BE2C (cell line): ENCODE measurements around the gene GPC4.

Experiments
- DNase-seq: peaks from one replicate; pipeline ENCODE4 v3.0.0-alpha.2; 2020
- H3K27me3 ChIP-seq: fragments of 250-450 bp; sonication (Bioruptor Pico); 2 replicates; pipeline ENCODE4 v1.5.1; 2020; ENCODE audit warnings: mild to moderate bottlenecking
- H3K36me3 ChIP-seq: fragments of 250-450 bp; sonication (Bioruptor Pico); 2 replicates; pipeline ENCODE4 v1.5.1; 2020; ENCODE audit warnings: mild to moderate bottlenecking
- H3K4me1 ChIP-seq: fragments of 250-450 bp; sonication (Bioruptor Pico); 2 replicates; pipeline ENCODE4 v1.5.1; 2020
- H3K4me3 ChIP-seq: 2 replicates; pipeline ENCODE4 v1.5.1; 2011; ENCODE audit warnings: low read depth, low read length
- H3K9me3 ChIP-seq: fragments of 250-450 bp; sonication (Bioruptor Pico); 2 replicates; pipeline ENCODE4 v1.5.1; 2020
- TF ChIP-seq, protein P1 (sequence below): IDR thresholded peaks from 2 replicates; pipeline ENCODE4 v1.5.1; 2012; ENCODE audit warnings: mild to moderate bottlenecking, low read depth, low read length

Gene GPC4

DNA sequence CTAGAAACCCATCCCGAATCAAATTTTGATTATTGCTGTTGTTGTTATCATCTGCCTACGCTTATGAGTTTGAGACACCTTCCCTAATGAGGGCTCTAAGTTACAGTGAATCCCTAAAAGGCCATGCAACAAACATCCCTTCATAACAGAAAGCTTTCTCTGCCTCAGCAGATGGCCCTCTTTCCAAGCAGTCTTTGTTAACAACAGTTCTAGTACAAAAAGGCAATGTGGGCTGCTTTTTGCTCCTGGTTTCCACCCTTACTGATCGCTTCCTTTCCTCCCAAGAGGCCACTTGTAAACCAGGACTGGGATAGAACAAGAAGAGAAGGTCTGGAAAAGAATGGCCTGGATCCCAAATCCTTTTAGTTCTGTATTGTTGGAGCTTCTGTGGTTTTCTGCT lies 24.2 kb downstream of the GPC4 start:
- H3K27me3 ChIP-seq: no peaks in the 10 kb centered on the region
- no peak overlapping the region for H3K4me3 ChIP-seq
- H3K36me3 ChIP-seq: no peaks in the 10 kb centered on the region
- DNase-seq: no peak
- TF ChIP-seq, protein P1, sequence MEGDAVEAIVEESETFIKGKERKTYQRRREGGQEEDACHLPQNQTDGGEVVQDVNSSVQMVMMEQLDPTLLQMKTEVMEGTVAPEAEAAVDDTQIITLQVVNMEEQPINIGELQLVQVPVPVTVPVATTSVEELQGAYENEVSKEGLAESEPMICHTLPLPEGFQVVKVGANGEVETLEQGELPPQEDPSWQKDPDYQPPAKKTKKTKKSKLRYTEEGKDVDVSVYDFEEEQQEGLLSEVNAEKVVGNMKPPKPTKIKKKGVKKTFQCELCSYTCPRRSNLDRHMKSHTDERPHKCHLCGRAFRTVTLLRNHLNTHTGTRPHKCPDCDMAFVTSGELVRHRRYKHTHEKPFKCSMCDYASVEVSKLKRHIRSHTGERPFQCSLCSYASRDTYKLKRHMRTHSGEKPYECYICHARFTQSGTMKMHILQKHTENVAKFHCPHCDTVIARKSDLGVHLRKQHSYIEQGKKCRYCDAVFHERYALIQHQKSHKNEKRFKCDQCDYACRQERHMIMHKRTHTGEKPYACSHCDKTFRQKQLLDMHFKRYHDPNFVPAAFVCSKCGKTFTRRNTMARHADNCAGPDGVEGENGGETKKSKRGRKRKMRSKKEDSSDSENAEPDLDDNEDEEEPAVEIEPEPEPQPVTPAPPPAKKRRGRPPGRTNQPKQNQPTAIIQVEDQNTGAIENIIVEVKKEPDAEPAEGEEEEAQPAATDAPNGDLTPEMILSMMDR: no peak
- no peaks in the 10 kb centered on the region for H3K9me3 ChIP-seq
- no peaks in the 10 kb centered on the region for H3K4me1 ChIP-seq

DNA sequence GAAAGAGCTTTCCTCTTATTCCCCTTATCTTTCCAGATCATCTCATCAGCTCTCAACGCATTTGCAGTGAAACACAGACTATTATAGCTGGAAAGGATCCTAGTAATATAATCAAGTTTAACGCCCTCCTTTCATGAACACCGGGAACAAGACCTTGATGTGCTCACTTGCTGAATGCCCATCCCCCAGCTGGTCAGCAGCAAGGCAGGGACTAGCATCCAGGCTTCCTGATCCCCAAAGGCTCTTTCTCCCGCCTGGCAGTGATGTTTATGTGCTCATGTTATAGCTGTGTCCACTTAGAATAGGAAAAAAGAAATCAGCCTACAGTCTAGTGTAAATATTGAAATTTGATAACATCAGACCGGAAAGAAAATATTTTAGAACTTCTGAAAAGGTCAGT lies 24.6 kb downstream of the GPC4 start:
- Histone ChIP-seq H3K4me3 (no peak overlapping the region), H3K36me3 (no peaks in the 10 kb centered on the region), H3K9me3 (no peaks in the 10 kb centered on the region), H3K27me3 (no peaks in the 10 kb centered on the region), H3K4me1 (no peaks in the 10 kb centered on the region)
- TF ChIP-seq, protein P1: no peak
- DNase-seq: no peak

DNA sequence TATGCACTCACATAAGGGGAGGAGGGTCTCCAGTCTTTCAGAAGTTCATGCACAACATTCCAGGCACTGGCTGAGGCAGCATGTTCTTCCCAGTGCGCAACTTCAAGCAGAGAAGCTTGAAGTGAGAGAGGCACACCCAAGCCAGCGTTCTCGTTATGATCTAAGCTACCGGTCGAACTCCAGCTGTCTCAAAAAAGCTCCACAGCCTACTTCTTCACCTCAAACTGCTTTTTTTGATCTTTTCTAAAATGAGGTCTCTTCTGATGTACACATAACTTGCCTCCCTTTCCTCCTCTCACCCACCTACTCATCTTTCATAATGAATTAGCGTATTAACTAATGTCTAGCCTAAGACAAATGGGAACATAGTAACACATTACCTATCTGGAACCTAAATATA lies 25.3 kb downstream of the GPC4 start:
- Histone ChIP-seq H3K4me3 (no peak overlapping the region), H3K9me3 (no peaks in the 10 kb centered on the region), H3K4me1 (no peaks in the 10 kb centered on the region), H3K27me3 (no peaks in the 10 kb centered on the region), H3K36me3 (no peaks in the 10 kb centered on the region)
- TF ChIP-seq, protein P1: no peak
- DNase-seq: no peak

DNA sequence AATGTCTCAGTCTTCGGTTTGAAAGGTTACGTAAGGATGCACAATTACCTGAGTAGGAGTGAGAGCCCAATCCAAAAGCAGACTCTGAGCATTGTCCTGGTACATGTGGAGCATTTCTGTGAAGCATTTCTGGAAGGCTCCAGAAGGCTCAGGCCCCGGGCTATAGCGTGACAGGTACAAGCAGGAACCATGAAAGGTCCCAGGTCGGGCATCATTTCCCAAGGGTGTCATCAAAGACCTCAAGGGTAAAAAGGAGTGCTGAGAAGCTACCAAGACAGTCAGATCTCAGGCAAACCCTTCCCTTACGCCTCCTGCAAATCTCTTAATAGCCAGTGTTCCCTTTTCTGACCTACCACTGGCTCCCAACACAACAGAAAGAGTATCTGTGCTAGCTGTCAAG lies 30.8 kb downstream of the GPC4 start:
- no peaks in the 10 kb centered on the region for H3K36me3 ChIP-seq
- no peak overlapping the region for H3K4me3 ChIP-seq
- DNase-seq: no peak
- no peaks in the 10 kb centered on the region for H3K9me3 ChIP-seq
- TF ChIP-seq, protein P1: no peak
- no peaks in the 10 kb centered on the region for H3K27me3 ChIP-seq
- no peaks in the 10 kb centered on the region for H3K4me1 ChIP-seq

DNA sequence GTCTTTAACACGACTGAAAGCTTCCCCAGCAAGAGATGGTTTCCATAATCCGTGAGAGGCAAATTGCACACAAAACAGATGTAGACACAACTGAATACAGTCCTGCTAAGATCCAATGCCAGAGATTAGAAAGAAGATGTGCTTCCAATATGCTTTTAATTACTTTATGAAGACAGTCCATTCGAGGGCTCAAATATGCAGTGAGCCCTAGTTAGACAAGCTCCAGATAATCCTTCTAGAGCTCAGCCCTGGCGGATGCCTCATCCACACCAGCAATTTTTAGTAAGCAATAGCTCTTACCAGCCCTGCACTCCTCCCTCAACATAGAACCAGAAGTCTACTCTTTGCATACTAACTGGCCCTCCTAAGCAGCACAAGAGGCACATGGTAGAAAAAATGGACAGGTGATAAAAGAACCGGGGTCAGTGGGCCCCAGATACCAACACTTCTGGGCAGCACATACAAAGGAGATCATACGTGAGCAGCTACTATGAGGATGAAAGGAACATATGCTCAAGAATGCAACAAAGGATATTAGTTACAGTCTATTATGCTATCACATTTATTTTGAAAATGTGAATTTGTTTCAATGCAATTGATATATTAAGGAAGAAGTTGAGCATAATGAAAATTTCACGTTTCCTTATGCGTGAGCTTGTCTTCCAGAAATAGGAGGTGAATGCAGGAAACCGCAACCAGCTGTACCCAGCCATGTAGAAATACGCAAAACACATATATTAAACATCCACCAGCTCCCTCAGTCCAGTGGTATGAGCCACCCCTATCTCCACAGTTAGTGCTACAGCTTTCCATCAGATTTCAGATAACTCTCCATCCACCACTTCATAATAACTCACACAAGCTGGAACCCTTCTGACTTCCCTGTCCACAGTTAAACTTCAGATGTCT lies 34.3 kb downstream of the GPC4 start:
- TF ChIP-seq, protein P1: no peak
- no peaks in the 10 kb centered on the region for H3K4me1 ChIP-seq
- H3K36me3 ChIP-seq: no peaks in the 10 kb centered on the region
- no peaks in the 10 kb centered on the region for H3K9me3 ChIP-seq
- no peaks in the 10 kb centered on the region for H3K27me3 ChIP-seq
- H3K4me3 ChIP-seq: no peak overlapping the region
- DNase-seq: no peak

DNA sequence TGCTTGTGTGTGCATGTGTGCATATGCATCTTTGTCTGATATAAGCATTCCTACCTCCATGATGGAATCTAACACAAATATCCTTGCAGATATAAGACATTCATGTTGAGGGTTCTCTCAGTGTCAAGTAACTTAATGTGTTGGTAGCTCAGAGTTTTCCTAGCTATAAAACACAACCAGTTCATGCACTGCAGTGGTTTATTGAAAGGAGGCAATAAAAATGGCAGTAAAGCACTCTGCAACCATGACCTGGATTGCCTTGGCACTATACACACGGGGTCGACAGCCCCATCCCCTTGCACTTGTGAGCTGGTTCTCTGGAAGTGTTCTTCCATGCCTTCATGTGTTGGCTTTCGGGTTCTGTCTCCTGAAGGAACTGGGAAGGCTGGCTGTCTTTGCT lies 38.9 kb downstream of the GPC4 start:
- Histone ChIP-seq H3K27me3 (no peaks in the 10 kb centered on the region), H3K4me3 (no peak overlapping the region), H3K9me3 (no peaks in the 10 kb centered on the region), H3K36me3 (no peaks in the 10 kb centered on the region), H3K4me1 (no peaks in the 10 kb centered on the region)
- DNase-seq: no peak
- TF ChIP-seq, protein P1: no peak
